HK-2 (cell line): ENCODE data around the gene GAA.

ENCODE experiments used
- DNase-seq: peaks from one replicate; pipeline ENCODE4 v3.0.0-alpha.2; 2018; ENCODE audit not compliant: unreplicated experiment

GAA gene

DNA sequence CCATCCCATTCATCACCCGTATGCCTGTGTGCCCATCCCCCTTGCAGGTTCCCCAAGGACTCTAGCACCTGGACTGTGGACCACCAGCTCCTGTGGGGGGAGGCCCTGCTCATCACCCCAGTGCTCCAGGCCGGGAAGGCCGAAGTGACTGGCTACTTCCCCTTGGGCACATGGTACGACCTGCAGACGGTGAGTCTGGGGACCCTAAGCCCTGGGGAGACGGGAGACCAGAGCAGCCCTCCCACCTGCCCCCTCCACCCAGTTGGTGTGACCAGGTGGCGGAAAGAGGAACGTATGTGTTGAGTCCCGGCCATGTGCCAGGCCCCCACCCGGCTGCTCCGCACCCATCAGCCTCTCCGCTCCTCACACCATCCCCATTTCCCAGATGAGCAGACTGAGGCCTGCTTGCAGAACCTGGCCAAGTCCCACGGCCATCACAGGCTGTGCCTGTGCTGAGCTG lies 15.6 kb downstream of the GAA start:
- DNase-seq, result no peak

DNA sequence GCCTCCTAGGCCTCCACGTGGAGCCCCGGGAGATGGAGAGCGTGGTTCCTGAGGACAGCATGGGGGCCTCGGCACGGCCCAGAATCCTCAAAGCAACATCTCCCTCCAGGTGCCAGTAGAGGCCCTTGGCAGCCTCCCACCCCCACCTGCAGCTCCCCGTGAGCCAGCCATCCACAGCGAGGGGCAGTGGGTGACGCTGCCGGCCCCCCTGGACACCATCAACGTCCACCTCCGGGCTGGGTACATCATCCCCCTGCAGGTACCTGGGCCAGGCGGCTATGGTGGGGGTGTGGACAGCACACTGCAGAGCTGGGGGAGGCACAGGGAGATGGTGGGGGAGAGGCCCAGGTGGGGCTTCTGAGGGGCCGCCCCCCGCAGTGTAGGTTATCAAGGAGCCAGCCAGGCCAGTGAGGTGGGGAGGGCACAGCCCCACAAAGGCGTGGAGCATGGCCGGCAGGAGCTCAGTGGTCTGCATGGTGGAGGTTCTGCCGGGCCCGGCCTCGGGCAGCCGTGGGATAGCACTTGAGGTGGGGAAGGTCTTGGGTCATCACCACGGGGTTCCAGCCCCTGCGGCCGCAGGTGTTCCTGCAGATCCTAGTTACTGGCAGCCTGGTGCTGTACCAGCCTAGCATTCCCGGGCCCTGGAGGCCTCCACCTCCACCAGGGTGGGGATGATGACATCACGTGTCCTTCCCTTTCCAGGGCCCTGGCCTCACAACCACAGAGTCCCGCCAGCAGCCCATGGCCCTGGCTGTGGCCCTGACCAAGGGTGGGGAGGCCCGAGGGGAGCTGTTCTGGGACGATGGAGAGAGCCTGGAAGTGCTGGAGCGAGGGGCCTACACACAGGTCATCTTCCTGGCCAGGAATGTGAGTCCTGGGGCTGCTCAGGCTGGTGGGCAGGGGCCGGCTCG lies 16.4 kb downstream of the GAA start:
- DNase-seq, result no peak

DNA sequence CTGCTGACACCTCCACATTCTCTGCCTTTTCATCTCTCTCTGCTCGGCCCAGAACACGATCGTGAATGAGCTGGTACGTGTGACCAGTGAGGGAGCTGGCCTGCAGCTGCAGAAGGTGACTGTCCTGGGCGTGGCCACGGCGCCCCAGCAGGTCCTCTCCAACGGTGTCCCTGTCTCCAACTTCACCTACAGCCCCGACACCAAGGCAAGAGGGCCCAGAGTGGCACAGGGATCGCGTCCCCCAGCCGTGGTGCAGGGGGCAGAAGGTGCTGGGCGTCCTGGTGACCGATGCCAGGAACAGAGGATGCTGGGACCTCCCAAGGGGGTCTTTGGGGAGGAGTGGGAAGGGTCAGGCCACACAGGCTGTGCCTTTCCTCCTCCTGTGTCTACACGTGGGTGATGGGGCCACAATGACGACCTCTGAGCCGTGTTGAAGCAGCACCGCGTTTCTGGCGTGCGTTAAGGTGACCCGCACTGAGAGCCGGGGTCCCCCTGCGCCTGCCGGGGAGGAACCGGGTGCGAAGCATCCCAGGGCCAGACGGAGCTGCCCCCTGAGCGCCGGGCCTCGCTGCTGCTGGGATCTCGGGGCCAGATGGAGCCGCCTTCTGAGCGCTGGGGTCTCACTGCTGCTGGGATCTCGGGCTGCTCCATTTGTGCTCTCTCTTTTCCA lies 17.4 kb downstream of the GAA start:
- DNase-seq, result no peak

DNA sequence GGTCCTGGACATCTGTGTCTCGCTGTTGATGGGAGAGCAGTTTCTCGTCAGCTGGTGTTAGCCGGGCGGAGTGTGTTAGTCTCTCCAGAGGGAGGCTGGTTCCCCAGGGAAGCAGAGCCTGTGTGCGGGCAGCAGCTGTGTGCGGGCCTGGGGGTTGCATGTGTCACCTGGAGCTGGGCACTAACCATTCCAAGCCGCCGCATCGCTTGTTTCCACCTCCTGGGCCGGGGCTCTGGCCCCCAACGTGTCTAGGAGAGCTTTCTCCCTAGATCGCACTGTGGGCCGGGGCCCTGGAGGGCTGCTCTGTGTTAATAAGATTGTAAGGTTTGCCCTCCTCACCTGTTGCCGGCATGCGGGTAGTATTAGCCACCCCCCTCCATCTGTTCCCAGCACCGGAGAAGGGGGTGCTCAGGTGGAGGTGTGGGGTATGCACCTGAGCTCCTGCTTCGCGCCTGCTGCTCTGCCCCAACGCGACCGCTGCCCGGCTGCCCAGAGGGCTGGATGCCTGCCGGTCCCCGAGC lies 17.9 kb downstream of the GAA start:
- DNase-seq, result no peak

DNA sequence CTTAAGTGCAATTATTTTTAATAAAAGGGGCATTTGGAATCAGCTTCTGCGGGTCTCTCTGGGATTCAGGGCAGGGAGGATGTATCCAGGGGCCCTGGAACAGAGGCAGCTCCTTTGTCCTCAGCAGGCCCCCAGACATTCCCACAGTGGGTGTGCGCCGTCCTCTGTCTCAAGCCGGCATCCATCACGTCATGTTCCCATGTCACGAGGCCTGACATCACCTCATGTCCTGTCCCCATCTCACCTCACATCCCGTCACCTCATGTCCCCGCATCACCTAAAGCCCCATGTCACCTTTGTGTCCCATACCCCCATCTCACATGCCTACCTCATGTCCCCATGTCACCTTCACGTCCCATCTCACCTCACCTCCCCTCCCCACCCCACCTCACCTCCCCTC lies 18.5 kb downstream of the GAA start:
- no peak for DNase-seq

DNA sequence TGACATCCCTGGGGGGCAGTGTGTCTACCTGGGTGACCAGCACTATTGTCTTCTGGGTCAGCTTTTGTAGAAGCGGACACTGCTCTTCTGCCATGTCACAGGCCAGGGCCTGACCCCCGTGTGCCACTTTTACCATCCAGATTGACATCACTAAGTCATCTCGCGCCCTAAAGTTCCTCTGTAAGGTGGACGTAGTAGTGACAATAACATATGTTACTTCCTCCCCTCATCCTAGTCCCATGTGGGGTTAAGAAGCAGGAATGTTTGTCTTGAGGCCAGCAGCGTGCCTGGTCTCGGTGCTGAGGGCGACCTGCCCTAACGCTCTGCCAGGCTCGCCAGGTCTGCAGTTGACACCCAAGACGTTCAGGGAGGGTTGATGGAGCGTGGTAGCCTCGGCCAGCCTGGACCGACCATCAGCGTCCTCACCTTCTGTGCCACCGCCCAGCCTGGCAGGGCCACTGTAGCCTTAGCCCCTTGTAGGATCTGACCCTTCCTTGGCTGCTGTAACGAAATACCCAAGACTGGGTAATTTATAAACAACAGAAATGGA lies 20.7 kb downstream of the GAA start:
- no peak for DNase-seq

DNA sequence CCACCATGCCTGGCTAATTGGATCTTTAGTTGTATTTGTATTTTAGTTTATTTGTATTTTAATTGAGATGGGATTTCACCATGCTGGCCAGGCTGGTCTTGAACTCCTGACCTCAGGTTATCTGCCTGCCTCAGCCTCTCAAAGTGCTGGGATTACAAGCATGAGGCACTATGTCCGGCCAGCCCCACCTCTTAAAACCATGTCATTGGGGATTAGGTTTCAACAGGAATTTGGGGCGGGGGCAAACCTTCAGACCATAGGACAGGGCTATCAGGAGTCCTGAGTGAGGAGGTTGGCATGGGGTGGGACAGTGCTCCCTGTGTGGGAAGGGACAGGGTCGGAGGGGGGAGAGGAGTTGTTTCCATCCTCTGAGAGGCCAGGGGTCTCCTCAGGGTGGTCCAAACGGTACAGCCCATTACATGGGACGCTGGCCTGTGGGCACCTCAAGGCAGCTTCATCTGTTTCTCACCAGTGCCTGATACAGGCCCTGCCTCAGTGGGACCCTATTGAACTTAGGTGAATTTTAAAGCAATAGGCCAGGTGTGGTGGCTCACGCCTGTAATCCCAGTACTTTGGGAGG lies 21.6 kb downstream of the GAA start:
- no peak for DNase-seq

DNA sequence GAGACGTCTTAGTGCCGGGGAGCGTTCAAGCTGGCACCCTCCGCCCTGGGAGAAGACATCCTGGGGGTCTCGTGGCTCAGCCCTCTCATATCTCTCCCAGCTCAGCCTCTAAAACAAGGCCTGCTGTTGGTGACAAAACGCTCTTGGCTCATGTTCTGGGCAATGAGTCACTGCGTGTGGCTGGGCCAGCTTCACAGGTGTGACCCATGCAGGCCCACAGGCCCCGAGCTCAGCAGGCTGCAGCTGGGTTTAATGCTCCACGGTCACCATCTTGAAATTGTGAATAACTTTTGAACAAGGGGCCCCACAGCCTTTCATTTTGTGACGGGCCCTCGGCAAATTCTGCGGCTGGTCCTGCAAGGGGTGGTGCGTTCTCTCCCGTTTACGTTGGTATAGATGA lies 22.4 kb downstream of the GAA start:
- no peak for DNase-seq

DNA sequence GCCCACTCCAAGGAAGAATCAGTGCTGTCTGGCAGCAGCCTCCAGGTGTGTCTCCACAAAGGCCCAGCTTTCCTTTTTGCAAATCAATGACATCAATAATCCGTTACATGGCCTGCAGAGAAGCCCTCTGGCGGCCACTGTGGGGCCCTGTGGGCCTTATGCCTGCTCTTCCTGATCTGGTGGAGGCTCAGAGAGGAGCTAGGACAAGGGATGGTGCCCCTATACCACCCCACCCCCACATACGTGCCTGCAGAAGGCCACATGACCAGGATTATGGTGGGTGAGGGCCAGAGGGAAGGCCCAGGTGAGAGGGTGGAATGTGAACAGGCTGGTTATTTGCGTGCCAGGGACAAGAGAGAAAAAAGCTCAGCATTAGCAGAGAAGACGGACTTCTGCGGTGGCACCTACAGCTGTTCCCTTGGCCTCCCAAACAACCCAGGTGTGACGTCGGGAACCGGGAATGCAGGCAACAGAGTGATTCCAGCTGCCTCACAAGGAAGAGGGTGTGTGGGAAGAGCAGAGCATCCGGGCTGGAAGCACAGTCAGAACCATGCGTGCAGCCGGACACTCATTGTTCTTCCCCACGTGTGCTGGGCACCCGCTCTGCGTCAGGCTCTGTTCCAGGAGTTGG lies 23.1 kb downstream of the GAA start:
- DNase-seq, result no peak

DNA sequence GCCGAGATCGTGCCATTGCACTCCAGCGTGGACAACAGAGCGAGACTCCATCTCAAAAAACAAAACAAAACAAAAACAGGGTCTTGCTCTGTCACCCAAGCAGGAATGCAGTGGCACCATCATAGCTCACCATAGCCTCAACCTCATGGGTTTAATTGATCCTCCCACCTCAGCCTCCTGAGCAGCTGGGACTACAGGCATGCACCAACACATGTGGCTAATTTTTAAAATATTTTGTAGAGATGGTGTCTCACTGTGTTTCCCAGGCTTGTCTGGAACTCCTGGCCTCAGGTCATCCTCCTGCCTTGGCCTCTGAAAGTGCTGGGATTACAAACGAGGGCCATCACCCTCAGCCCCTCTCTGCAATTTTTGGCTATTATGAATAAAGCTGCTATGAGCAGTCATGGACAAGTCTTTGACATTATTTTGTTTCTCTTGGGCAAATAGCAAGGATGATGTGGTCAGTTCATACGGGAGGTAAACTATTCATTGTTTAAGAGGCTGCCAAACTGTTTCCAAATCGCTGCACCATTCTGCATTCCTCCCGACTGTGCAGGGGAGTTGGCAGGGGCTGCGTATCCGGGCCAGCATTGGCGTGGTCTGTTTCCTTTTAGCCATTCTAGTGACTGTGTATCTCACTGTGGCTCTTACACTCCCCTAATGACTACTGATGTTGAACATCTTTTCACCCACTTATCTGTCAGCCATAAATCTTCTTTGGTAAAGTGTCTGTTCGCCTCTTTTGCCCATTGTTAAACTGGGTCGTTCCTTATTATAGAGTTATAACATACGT lies 24.5 kb downstream of the GAA start:
- no peak for DNase-seq

DNA sequence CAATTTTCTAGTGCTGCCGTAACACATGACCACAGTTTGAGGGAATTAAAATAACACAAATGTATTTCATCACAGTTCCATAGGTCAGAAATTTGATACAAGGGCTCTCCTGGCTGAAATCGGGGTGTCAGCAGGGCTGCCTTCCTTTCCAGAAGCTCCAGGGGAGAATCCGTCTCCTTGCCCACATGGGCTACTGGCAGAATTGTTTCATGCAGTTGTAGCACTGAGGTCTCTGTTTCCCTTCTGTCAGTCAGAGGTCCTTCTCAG lies 25.0 kb downstream of the GAA start:
- DNase-seq, result no peak

DNA sequence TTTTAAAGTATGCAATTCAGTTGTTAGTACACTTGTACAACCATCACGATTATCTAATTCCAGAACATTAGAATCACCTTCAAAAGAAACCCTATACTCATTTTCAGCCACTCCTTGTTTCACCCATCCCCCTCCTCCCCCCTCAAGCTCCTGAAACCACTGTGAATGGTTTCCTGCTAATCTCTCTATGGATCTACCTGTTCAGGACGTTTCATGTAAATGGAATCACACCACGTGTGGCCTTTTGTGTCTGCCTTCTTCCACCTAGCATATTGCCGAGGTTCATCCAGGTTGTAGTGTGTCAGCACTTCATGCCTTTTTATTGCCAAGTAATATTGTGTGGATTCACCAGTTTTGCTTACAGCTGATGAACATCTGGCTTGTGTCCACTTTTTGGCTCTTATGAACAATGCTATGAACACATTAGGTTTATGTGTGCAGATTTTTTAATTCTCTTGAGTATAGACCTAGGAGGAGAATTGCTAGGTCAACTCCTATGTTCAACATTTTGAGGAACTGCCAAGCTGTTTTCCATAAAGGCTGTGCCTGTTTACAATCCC lies 27.7 kb downstream of the GAA start:
- DNase-seq, result no peak

DNA sequence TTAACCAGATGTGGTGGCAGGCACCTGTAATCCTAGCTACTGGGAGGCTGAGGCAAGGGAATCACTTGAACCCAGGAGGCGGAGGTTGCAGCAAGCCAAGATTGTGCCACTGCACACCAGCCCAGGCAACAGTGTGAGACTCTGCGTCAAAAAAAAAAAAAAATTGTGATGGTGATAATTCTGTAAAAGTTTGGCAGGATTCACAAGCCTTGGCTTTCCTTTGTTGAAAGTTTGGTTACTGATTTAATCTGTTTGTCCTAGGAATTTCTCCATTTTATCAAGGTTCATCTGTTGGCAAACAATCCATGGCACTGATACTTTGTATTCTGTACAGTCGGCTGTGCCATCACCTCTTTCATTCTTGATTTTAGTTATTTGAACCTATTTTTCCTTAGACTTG lies 29.6 kb downstream of the GAA start:
- no peak for DNase-seq

DNA sequence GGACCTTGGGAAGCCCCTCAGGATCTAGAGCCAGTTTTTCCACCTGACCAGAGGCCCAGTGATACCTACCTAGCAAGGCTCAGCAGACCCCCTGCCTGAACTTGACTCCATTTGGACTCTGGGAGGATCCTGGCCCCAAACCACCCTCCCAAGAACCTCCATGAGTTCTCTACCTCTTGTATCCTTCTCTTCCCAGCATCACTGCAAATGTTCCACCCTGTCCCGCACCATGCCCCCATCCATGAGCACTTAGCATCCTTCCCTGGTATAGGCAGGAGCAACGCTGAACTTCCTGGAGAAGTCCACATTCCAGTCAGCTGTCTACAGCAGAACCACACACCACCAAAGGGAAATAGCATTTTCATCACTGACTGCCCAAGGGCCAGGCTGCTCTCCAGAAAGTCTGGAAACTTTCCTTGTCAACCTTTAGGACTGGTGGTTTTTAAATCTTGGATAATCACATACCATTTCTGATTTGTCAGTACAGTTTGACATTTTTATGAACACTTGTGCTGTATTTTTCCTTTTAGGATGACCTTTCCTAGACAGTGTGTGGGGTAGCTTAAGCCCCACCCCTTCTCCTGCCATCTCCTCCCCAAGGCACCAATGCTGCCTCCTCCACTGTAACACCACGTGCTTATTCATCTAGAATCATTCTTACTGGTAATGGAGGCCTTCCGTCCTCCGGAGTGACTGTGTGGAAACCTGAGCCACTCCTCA lies 31.7 kb downstream of the GAA start:
- no peak for DNase-seq

DNA sequence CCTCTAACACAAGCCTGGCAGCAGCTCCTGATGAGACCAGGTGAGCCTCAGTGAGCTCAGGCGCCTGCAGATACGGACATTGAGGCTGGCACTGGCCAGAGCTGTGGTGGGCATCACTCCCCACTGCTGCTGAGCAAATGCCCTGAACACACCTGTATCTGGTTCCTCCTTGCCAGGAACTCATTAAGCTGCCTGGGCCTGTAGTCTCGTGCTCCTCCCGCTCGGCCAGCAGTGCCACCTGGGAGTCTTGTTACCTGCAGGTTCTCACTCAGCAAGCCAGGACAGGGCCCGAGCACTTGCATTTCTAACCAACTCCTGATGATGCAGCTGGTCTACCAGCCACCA lies 32.2 kb downstream of the GAA start:
- DNase-seq, result no peak

DNA sequence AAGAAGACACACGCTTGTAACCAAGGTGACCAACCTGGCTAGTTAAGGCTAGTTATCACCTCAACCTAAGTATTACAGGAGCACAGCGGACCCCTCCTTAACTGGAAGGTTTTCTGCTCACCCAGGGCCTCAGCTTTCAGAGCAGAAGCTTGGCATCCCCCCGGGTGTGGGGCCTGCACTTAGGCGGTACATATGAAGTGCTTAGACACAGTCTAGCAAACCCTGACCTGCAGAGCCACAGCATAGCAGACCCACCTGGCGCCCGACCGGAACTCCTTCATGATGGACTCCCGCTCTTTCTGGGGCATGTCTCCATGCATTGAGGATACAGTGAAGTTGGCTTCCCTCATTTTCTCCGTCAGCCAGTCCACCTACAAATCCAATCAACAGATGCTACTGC lies 35.8 kb downstream of the GAA start:
- no peak for DNase-seq

DNA sequence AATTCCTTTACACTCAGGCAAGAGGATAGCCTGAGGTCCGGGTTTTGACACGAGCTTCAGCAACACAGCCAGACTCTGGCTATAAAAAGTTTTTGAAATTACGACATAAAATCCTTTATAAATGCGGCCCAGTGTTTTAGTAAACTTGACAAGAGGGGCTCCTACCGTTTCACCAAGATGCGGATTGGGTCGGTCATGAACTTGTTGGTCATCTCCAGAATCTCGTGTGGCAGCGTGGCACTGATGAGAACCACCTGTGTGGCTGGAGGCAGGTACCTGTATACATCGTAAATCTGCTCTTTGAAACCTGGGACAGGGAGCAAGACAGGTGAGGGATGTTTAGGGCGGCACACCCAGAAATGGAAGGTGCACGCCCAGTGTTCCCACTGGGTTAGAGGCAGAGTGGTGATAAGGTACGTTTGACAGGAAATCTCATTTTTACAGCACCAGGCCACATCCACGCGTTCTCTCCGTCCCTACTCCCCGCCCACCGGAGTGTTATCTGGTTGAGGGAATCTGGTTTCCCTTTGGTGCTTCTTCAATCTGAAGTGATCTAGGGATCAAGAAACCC lies 37.6 kb downstream of the GAA start:
- DNase-seq, result no peak

DNA sequence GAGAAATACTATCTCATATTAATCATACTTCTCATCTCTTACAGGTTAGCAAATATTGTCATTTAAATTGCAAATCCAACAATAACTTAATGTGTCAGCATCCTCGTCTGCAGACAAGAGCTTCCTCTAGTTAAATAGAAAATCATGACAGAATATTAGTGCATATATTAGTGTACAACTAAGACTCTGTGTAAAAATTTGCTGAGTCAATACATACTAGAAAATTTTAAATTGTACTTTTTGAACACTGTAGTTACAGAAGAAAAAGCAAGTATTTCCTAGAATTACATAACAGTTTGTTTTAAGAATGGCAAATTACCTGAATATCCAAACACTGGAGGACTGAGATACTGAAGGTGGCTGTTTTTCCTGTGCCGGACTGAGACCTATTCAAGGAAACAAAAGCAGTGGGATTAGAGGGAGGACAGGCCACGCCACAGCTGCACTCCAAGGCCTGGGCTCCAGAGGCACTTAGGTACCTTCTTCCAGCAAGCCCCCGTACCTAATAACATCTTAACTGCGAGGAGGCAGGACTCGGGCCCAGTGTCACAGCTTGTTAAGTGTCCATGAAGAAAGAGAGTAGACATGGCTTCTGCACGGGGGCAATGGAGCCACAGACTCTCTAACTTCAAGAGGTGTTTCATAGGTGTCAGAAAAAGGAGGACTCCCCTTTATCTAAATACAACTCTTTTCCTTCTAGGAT lies 40.2 kb downstream of the GAA start:
- DNase-seq, result no peak

DNA sequence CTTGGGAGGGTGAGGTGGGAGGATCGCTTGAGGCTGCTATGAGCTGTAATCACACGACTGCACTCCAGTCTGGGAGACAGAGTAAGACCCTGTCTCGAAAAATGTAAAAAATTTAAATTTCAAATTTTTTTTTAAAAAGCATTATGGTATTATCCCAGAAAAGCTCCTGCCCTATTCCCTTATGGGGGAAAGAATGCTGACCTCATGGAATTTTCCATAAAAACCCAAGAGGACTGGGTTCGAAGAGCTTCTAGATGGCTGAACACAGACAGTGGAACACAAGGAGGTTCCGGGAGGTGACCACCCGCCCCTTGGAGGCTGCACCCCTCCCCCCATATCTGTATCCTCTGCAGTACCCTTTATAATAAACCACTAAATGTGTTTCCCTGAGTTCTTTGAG lies 41.5 kb downstream of the GAA start:
- DNase-seq, result no peak
